GM12878 (cell line): ENCODE results near the gene MYO16. TPM values are rescaled to one million over a fixed set of nuclear protein-coding genes. Genes with fewer than 3 reads are reported as not detected.

Source experiments
- ATAC-seq: fragments of 200-7000 bp; cut with Tn5 transposase; 3 replicates; pipeline ENCODE4 v1.9.1; 2020; ENCODE audit warnings: mild to moderate bottlenecking, moderate library complexity
- BruUV-seq: library from RNA; stranded (reverse); fragments of 400-500 nt; replicated peaks from 2 replicates; lab custom pipeline; 2021; lab: Mats Ljungman, UMichigan
- CTCF ChIA-PET: fragments of 300-600 bp; sonication (Branson Sonifier 250); formaldehyde crosslinking; extraction: SDS; loops from one replicate; lab custom pipeline; 2021; ENCODE audit warnings: inconsistent platforms; lab: Yijun Ruan, JAX
- POLR2A ChIA-PET: fragments of 350-600 bp; formaldehyde crosslinking; extraction: SDS; loops from one replicate; lab custom pipeline; 2021; ENCODE audit warnings: inconsistent platforms; lab: Charles Lee
- RAD21 ChIA-PET: fragments of 300-600 bp; sonication (Branson Sonifier 250); formaldehyde crosslinking; loops from one replicate; lab custom pipeline; 2023; ENCODE audit warnings: antibody characterized with exemption; ENCODE audit not compliant: unreplicated experiment; lab: Charles Lee
- SMC1A ChIA-PET: fragments of 300-600 bp; sonication (Branson Sonifier 250); formaldehyde crosslinking; loops from one replicate; lab custom pipeline; 2023; ENCODE audit not compliant: unreplicated experiment, uncharacterized antibody; lab: Charles Lee
- DNase-seq: peaks from one replicate; pipeline ENCODE4 v3.0.0-alpha.2; 2011; ENCODE audit warnings: low read depth, low spot score
- FAIRE-seq: peaks from 3 replicates; lab custom pipeline; 2011; peaks lifted over from hg19 to GRCh38; lab: Jason Lieb, UNC
- H2AFZ ChIP-seq: 2 replicates; pipeline ENCODE4 v1.6.0; 2011; ENCODE audit warnings: low read depth, low read length, control low read depth; ENCODE audit not compliant: control insufficient read depth
- H3K27ac ChIP-seq: 2 replicates; pipeline ENCODE4 v1.5.1; 2011; ENCODE audit warnings: control low read depth; ENCODE audit not compliant: control insufficient read depth, insufficient read depth
- H3K27me3 ChIP-seq, 2 experiments: replicated peaks in 1 of 2; 2 replicates each; pipeline versions ENCODE4 v1.6.0 to v1.6.1; 2011; ENCODE audit warnings: low read length in 1 of 2; ENCODE audit not compliant: control insufficient read depth in 2 of 2, insufficient read depth in 2 of 2
- H3K36me3 ChIP-seq, 2 experiments: 2 replicates each; pipeline ENCODE4 v1.5.1; 2011; ENCODE audit warnings: low read length in 1 of 2; ENCODE audit not compliant: control insufficient read depth in 2 of 2, insufficient read depth in 2 of 2
- H3K4me1 ChIP-seq: 2 replicates; pipeline ENCODE4 v1.6.1; 2011; ENCODE audit warnings: mild to moderate bottlenecking, low read length, moderate library complexity, mixed read lengths; ENCODE audit not compliant: control insufficient read depth, insufficient read depth
- H3K4me2 ChIP-seq: 2 replicates; pipeline ENCODE4 v1.6.0; 2011; ENCODE audit warnings: control low read depth; ENCODE audit not compliant: control insufficient read depth, insufficient read depth
- H3K4me3 ChIP-seq: fragments of 200-600 bp; sonication (generic); 2 replicates; pipeline ENCODE4 v1.5.1; 2016
- H3K79me2 ChIP-seq: 2 replicates; pipeline ENCODE4 v1.6.0; 2011; ENCODE audit warnings: low read length; ENCODE audit not compliant: control insufficient read depth, insufficient read depth
- H3K9ac ChIP-seq: 2 replicates; pipeline ENCODE4 v1.8.0; 2011; ENCODE audit warnings: low read length, control low read depth, mixed read lengths; ENCODE audit not compliant: control insufficient read depth, insufficient read depth
- H3K9me3 ChIP-seq: replicated peaks from 3 replicates; pipeline ENCODE4 v1.5.1; 2011; ENCODE audit warnings: mild to moderate bottlenecking, low read length; ENCODE audit not compliant: control insufficient read depth, insufficient read depth
- H4K20me1 ChIP-seq: 2 replicates; pipeline ENCODE4 v1.6.0; 2011; ENCODE audit not compliant: control insufficient read depth, insufficient read depth
- BHLHE40 ChIP-seq, 2 experiments: fragments of 450-650 bp in 1 of 2; IDR thresholded peaks; 2 replicates each; pipeline ENCODE4 v1.6.1; 2011 to 2017; ENCODE audit warnings: low read depth in 2 of 2, borderline replicate concordance in 1 of 2, improper control_type of control experiment in 1 of 2, low read length in 1 of 2, mild to moderate bottlenecking in 1 of 2
- CTCF ChIP-seq, 3 experiments: IDR thresholded peaks in 2 of 3; conservative IDR thresholded peaks in 1 of 3; 2 replicates each; pipeline ENCODE4 v1.5.1; 2011; ENCODE audit warnings: low read depth in 3 of 3, low read length in 3 of 3, mild to moderate bottlenecking in 3 of 3, control low read depth in 2 of 3, moderate library complexity in 2 of 3, inconsistent platforms in 1 of 3, mixed read lengths in 1 of 3; ENCODE audit not compliant: control insufficient read depth in 2 of 3, insufficient read depth in 1 of 3; ENCODE audit errors: extremely low read depth in 1 of 3
- HDAC6 ChIP-seq: fragments of 200-600 bp; sonication (generic); IDR thresholded peaks from one replicate; pipeline ENCODE4 v1.8.0; 2017; ENCODE audit warnings: antibody characterized with exemption; ENCODE audit not compliant: unreplicated experiment
- MTA3 ChIP-seq: IDR thresholded peaks from 2 replicates; pipeline ENCODE4 v1.6.1; 2012; ENCODE audit warnings: low read length, inconsistent platforms, borderline replicate concordance
- YBX1 ChIP-seq: fragments of 450-650 bp; IDR thresholded peaks from 2 replicates; pipeline ENCODE4 v1.6.1; 2016; ENCODE audit warnings: antibody characterized with exemption
- WGBS: methylation state at CpG from one replicate; pipeline ENCODE4 v1.1.6; 2016; ENCODE audit warnings: low lambda C conversion rate; ENCODE audit not compliant: insufficient replicate concordance, insufficient coverage; ENCODE audit errors: missing lambda C conversion rate; 5-methylcytosine and 5-hydroxymethylcytosine counted together
- in situ Hi-C: fragments of 300-500 bp; cut with MboI; formaldehyde crosslinking; loops from 9 replicates; pipeline ENCODE4 v1.14.3; 2018; ENCODE audit warnings: mixed read lengths
- intact Hi-C: fragments of 100-400 bp; cut with micrococcal nuclease; formaldehyde crosslinking; loops from one replicate; pipeline ENCODE4 v1.14.2; 2022; ENCODE audit not compliant: unreplicated experiment
- polyA plus RNA-seq, 11 experiments: library from polyadenylated mRNA; depleted of rRNA in 4 of 11; unstranded in 6 of 11; stranded (reverse) in 5 of 11; fragments of >200 nt; fragmentation: Nextera tagmentation in 4 of 11; fragmentation: Illumina TruSeq in 1 of 11; extraction: Ambion mirVana in 4 of 11; extraction: Trizol in 1 of 11; gene quantifications; 1 replicate in 1 of 11; 2 replicates in 10 of 11; pipeline versions ENCODE4 v1.2.1 to v1.2.3, GENCODE V29; 2011 to 2016; ENCODE audit warnings: inconsistent platforms in 2 of 11, missing spikeins in 2 of 11, low read depth in 1 of 11
- total RNA-seq, 4 experiments: library from RNA; depleted of rRNA in 3 of 4; stranded (reverse); fragments of >200 nt in 3 of 4; fragmentation: Illumina TruSeq in 1 of 4; extraction: Trizol in 1 of 4; gene quantifications; 2 replicates each; pipeline versions ENCODE4 v1.2.1 to v1.2.3, GENCODE V29; 2013 to 2021
- TF ChIP-seq, protein P1 (sequence below): fragments of 150-350 bp; IDR thresholded peaks from 2 replicates; pipeline ENCODE4 v1.6.1; 2016; ENCODE audit warnings: low read depth, low read length
- TF ChIP-seq, protein P2 (sequence below): IDR thresholded peaks from 2 replicates; pipeline ENCODE4 v1.6.1; 2012; ENCODE audit warnings: mild to moderate bottlenecking, low read depth, low read length

MYO16 gene
- total and polyA plus RNA-seq, 10 of the 15 experiments (the other 5 are each of a cell fraction or from before 2014, with no cell fraction given): under 0.01 to 1.7 (median 0.05) TPM; not detected in 4

- FAIRE-seq: no peak
- POLR2A ChIA-PET: interaction anchor here (0.6 kb wide), 1 partner anchor 199 kb away, joined by 5 read pairs; no protein-coding TSS in a partner anchor
- RAD21 ChIA-PET: interaction anchor here (0.9 to 1.9 kb wide), 2 partner anchors 10 to 388 kb away, joined by 3 to 6 read pairs; no protein-coding TSS in a partner anchor
These were observed 27.3 kb downstream of the MYO16 start for GRCh38 chr13:108656742-108657141.

More at GRCh38 chr13:108656742-108657141, 27.3 kb downstream of the MYO16 start:
- ATAC-seq (no peak), DNase-seq (no peak)
- intact Hi-C loops: no loop called here
- ChIA-PET SMC1A (interaction anchor here (0.6 to 1.8 kb wide), 6 partner anchors 10 to 45 kb away, joined by 3 to 14 read pairs (median 3); no protein-coding TSS in a partner anchor), CTCF (interaction anchor here (1.2 to 1.5 kb wide), 2 partner anchors 18 to 238 kb away, joined by 3 to 4 read pairs; no protein-coding TSS in a partner anchor)
- TF ChIP-seq BHLHE40 (IDR thresholded peaks at IDR 0.05; ENCODE audit: borderline replicate concordance in 1 of 2, low read depth in 2 of 2, low read length in 1 of 2) (no peak), YBX1 (no peak), HDAC6 (no peak), MTA3 (no peak), CTCF (IDR thresholded peaks at IDR 0.05 in 2 of 3, conservative IDR thresholded peaks at IDR 0.05 in 1 of 3; ENCODE audit: control insufficient read depth in 2 of 3, extremely low read depth in 1 of 3, insufficient read depth in 1 of 3, low read depth in 3 of 3, low read length in 3 of 3) (no peak)
- TF ChIP-seq, protein P1, sequence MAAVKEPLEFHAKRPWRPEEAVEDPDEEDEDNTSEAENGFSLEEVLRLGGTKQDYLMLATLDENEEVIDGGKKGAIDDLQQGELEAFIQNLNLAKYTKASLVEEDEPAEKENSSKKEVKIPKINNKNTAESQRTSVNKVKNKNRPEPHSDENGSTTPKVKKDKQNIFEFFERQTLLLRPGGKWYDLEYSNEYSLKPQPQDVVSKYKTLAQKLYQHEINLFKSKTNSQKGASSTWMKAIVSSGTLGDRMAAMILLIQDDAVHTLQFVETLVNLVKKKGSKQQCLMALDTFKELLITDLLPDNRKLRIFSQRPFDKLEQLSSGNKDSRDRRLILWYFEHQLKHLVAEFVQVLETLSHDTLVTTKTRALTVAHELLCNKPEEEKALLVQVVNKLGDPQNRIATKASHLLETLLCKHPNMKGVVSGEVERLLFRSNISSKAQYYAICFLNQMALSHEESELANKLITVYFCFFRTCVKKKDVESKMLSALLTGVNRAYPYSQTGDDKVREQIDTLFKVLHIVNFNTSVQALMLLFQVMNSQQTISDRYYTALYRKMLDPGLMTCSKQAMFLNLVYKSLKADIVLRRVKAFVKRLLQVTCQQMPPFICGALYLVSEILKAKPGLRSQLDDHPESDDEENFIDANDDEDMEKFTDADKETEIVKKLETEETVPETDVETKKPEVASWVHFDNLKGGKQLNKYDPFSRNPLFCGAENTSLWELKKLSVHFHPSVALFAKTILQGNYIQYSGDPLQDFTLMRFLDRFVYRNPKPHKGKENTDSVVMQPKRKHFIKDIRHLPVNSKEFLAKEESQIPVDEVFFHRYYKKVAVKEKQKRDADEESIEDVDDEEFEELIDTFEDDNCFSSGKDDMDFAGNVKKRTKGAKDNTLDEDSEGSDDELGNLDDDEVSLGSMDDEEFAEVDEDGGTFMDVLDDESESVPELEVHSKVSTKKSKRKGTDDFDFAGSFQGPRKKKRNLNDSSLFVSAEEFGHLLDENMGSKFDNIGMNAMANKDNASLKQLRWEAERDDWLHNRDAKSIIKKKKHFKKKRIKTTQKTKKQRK: no peak
- TF ChIP-seq, protein P2, sequence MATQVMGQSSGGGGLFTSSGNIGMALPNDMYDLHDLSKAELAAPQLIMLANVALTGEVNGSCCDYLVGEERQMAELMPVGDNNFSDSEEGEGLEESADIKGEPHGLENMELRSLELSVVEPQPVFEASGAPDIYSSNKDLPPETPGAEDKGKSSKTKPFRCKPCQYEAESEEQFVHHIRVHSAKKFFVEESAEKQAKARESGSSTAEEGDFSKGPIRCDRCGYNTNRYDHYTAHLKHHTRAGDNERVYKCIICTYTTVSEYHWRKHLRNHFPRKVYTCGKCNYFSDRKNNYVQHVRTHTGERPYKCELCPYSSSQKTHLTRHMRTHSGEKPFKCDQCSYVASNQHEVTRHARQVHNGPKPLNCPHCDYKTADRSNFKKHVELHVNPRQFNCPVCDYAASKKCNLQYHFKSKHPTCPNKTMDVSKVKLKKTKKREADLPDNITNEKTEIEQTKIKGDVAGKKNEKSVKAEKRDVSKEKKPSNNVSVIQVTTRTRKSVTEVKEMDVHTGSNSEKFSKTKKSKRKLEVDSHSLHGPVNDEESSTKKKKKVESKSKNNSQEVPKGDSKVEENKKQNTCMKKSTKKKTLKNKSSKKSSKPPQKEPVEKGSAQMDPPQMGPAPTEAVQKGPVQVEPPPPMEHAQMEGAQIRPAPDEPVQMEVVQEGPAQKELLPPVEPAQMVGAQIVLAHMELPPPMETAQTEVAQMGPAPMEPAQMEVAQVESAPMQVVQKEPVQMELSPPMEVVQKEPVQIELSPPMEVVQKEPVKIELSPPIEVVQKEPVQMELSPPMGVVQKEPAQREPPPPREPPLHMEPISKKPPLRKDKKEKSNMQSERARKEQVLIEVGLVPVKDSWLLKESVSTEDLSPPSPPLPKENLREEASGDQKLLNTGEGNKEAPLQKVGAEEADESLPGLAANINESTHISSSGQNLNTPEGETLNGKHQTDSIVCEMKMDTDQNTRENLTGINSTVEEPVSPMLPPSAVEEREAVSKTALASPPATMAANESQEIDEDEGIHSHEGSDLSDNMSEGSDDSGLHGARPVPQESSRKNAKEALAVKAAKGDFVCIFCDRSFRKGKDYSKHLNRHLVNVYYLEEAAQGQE: no peak
- H3K27me3 ChIP-seq: no peaks in the 10 kb centered on the region
- H3K27ac ChIP-seq: no peak overlapping the region
- H3K79me2 ChIP-seq: no peaks in the 10 kb centered on the region
- in situ Hi-C loops: no loop called here
- H3K4me1 ChIP-seq: no peaks in the 10 kb centered on the region
- no peaks in the 10 kb centered on the region for H3K9me3 ChIP-seq
- WGBS: 1% methylated on average over 4 of the region's 4 CpGs
- no TSS peak for BruUV-seq
- no peak overlapping the region for H3K9ac ChIP-seq
- H2AFZ ChIP-seq: no peak overlapping the region
- H3K4me3 ChIP-seq: no peak overlapping the region
- no peak overlapping the region for H3K4me2 ChIP-seq
- no peaks in the 10 kb centered on the region for H3K36me3 ChIP-seq
- H4K20me1 ChIP-seq: no peaks in the 10 kb centered on the region
